Measurements from ENCODE around the gene MAPK8. TPM values are rescaled to one million over a fixed set of nuclear protein-coding genes. Genes with fewer than 3 reads are reported as not detected.

Gene MAPK8
- total RNA-seq, 2 experiments from 2014 or later = 29.1 to 40.5 TPM

DNA sequence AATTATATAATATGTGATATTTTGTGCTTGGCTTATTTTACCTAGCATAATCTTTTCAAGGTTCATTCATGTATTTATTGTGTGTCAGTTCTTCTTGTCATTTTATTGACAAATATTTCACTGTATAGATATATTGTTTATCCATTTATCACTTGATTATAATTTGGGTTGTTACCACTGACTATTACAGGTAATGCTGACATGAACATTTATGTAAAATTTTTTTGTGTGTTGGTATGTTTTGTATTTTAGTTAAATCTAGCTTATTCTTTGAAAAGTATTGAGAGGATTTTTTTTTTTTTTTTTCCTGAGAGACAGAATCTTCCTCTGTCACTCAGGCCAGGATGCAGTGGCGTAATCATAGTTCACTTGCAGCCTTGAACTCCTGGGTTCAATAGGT, 107.7 kb downstream of the MAPK8 start:
- Histone ChIP-seq H4K20me1 (ENCODE audit: insufficient read depth, low read length) (no peaks in the 10 kb centered on the region), H3K9me3 (ENCODE audit: low read length) (no peaks in the 10 kb centered on the region), H3K27ac (ENCODE audit: low read depth, low read length, poor library complexity, severe bottlenecking) (no peak overlapping the region), H3K4me2 (ENCODE audit: low read length) (no peak overlapping the region), H3K4me3 (ENCODE audit: low read depth, low read length, poor library complexity, severe bottlenecking) (no peak overlapping the region), H3K4me1 (ENCODE audit: insufficient read depth, low read length, poor library complexity, severe bottlenecking) (no peaks in the 10 kb centered on the region), H2AFZ (ENCODE audit: low read length) (no peak overlapping the region), H3K36me3 (ENCODE audit: insufficient read depth, low read length) (peaks cover 13% of the 10 kb centered on the region), H3K79me2 (ENCODE audit: insufficient read depth, low read depth, low read length) (no peaks in the 10 kb centered on the region), H3K9me2 (ENCODE audit: insufficient read depth, low read length) (no peaks in the 10 kb centered on the region)
- no TSS peak for BruUV-seq (replicated peaks)
- intact Hi-C loops (cut with micrococcal nuclease; ENCODE audit: unreplicated experiment) = no loop called here
- TF ChIP-seq EZH2phosphoT487 (IDR thresholded peaks at IDR 0.05; ENCODE audit: borderline replicate concordance, low read depth, low read length) = no peak
- TF ChIP-seq, protein P1, sequence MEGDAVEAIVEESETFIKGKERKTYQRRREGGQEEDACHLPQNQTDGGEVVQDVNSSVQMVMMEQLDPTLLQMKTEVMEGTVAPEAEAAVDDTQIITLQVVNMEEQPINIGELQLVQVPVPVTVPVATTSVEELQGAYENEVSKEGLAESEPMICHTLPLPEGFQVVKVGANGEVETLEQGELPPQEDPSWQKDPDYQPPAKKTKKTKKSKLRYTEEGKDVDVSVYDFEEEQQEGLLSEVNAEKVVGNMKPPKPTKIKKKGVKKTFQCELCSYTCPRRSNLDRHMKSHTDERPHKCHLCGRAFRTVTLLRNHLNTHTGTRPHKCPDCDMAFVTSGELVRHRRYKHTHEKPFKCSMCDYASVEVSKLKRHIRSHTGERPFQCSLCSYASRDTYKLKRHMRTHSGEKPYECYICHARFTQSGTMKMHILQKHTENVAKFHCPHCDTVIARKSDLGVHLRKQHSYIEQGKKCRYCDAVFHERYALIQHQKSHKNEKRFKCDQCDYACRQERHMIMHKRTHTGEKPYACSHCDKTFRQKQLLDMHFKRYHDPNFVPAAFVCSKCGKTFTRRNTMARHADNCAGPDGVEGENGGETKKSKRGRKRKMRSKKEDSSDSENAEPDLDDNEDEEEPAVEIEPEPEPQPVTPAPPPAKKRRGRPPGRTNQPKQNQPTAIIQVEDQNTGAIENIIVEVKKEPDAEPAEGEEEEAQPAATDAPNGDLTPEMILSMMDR (conservative IDR thresholded peaks at IDR 0.05; ENCODE audit: low read length) = no peak
- CTCF ChIA-PET (ENCODE audit: unreplicated experiment) = no interaction called here
- POLR2A ChIA-PET = interaction anchor here (0.6 to 0.7 kb wide), 4 partner anchors 12 to 1714 kb away, joined by 3 to 7 read pairs (median 4); no protein-coding TSS in a partner anchor
- DNase-seq (ENCODE audit: low spot score) = no peak

DNA sequence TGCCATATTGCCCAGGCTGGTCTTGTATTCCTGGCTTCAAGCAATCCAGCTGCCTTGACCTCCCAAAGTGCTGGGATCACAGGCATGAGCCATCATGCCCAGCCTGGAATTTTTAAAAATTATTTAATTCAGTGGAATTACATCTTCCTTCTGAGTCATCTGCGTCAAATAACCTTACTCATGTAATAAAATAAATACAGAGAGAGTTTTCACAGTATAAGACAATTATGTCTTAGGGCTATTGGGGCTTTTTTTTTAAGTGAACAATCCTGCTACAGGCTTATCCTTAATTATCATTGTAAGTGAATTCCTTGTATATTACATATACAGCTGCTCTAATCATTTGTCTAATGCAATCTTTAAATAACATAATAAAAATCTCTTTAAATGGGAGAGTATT, 108.3 kb downstream of the MAPK8 start:
- Histone ChIP-seq H3K79me2 (ENCODE audit: insufficient read depth, low read depth, low read length) (no peaks in the 10 kb centered on the region), H3K4me2 (ENCODE audit: low read length) (no peak overlapping the region), H2AFZ (ENCODE audit: low read length) (no peak overlapping the region), H3K9me3 (ENCODE audit: low read length) (no peaks in the 10 kb centered on the region), H4K20me1 (ENCODE audit: insufficient read depth, low read length) (no peaks in the 10 kb centered on the region), H3K4me3 (ENCODE audit: low read depth, low read length, poor library complexity, severe bottlenecking) (no peak overlapping the region), H3K36me3 (ENCODE audit: insufficient read depth, low read length) (peaks cover 13% of the 10 kb centered on the region), H3K27ac (ENCODE audit: low read depth, low read length, poor library complexity, severe bottlenecking) (no peak overlapping the region), H3K4me1 (ENCODE audit: insufficient read depth, low read length, poor library complexity, severe bottlenecking) (no peaks in the 10 kb centered on the region), H3K9me2 (ENCODE audit: insufficient read depth, low read length) (no peaks in the 10 kb centered on the region)
- intact Hi-C loops (cut with micrococcal nuclease; ENCODE audit: unreplicated experiment) = no loop called here
- ChIA-PET CTCF (ENCODE audit: unreplicated experiment) (no interaction called here), POLR2A (no interaction called here)
- no TSS peak for BruUV-seq (replicated peaks)
- TF ChIP-seq, protein P1 (conservative IDR thresholded peaks at IDR 0.05; ENCODE audit: low read length) = no peak
- no peak for TF ChIP-seq EZH2phosphoT487 (IDR thresholded peaks at IDR 0.05; ENCODE audit: borderline replicate concordance, low read depth, low read length)
- no peak for DNase-seq (ENCODE audit: low spot score)

DNA sequence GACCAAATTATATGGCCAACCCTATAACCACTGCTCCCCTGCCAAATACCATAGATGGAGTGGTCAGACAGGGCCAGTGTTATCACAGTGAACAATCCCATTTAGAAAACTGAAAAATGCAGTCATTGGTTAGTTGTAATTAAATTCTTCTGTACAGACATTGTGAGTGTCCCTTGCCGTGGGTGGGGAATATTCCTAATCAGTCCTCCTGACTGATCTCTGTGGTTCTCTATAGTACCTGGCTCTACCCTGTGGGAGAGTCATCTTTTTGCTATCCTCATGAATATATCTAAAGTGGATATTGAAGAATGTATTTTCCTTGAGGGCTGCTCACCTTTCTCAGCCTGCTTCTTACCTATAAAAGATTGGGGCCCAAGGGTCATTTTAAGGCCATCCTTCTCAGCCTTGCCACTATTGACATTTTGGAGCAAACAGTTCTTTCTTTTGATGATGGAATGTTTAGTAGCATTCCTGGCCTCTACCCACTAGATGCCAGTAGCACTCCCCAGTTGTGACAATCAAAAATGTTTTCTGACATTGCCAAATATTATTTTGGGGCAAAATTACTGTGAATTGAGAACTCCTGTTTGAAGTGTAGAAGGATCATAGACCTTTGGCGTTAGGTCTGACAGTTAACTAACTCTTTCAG, 110.2 kb downstream of the MAPK8 start:
- intact Hi-C loops (cut with micrococcal nuclease; ENCODE audit: unreplicated experiment) = no loop called here
- Histone ChIP-seq H3K9me3 (ENCODE audit: low read length) (no peaks in the 10 kb centered on the region), H3K9me2 (ENCODE audit: insufficient read depth, low read length) (no peaks in the 10 kb centered on the region), H3K4me3 (ENCODE audit: low read depth, low read length, poor library complexity, severe bottlenecking) (no peak overlapping the region), H3K27ac (ENCODE audit: low read depth, low read length, poor library complexity, severe bottlenecking) (no peak overlapping the region), H4K20me1 (ENCODE audit: insufficient read depth, low read length) (no peaks in the 10 kb centered on the region), H3K79me2 (ENCODE audit: insufficient read depth, low read depth, low read length) (no peaks in the 10 kb centered on the region), H2AFZ (ENCODE audit: low read length) (no peak overlapping the region), H3K4me1 (ENCODE audit: insufficient read depth, low read length, poor library complexity, severe bottlenecking) (no peaks in the 10 kb centered on the region), H3K4me2 (ENCODE audit: low read length) (no peak overlapping the region), H3K36me3 (ENCODE audit: insufficient read depth, low read length) (peaks cover 6% of the 10 kb centered on the region)
- BruUV-seq (replicated peaks) = no TSS peak
- POLR2A ChIA-PET = interaction anchor here (0.6 to 1.1 kb wide), 2 partner anchors 16 to 367 kb away, joined by 3 read pairs; no protein-coding TSS in a partner anchor
- no peak for DNase-seq (ENCODE audit: low spot score)
- CTCF ChIA-PET (ENCODE audit: unreplicated experiment) = no interaction called here
- TF ChIP-seq EZH2phosphoT487 (IDR thresholded peaks at IDR 0.05; ENCODE audit: borderline replicate concordance, low read depth, low read length) = no peak
- TF ChIP-seq, protein P1 (conservative IDR thresholded peaks at IDR 0.05; ENCODE audit: low read length) = no peak

Data from OCI-LY7 (cell line).